ENCODE results near the gene S100B.

The S100B gene

DNA sequence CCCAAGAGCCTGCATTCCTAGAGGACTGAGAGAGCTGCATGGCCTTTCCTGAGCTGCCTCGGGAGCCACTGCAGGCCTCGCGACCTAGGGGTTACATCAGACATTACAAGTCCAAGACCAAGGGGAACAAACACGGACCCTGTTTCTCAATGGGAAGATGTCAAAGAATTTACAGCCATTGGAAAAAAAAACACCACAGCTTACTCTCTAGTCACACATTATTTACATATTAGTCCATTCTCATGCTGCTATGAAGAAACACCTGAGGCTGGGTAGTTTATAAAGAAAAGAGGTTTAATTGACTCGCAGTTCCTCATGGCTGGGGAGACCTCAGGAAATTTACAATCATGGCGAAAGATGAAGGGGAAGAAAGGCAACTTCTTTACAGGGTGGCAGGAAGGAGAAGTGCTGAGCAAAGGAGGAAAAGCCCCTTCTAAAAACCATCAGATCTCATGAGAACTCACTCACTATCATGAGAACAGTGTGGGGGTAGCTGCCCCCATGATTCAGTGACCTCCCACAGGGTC lies 22.2 kb upstream of the S100B start:
- no peak for DNase-seq

DNA sequence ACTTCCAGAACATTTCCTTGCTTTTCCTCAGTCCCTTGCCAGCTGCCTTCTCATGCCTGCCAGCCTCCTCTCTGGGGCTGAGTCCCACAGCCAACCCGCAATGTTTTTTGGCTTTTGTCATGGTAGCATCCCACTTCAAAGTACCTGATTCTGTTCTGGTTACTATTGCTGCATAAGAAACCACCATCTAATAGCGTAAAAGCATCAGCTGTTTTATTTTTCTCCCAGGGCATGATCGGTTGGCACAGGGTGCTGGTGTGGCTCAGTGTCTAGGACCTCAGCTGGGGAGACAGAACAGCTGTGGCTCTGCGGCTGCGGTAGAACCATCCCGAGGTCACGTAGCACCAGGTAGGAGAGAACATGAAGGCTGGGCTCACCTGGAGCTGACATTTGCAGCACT lies 21.7 kb upstream of the S100B start:
- DNase-seq = no peak

DNA sequence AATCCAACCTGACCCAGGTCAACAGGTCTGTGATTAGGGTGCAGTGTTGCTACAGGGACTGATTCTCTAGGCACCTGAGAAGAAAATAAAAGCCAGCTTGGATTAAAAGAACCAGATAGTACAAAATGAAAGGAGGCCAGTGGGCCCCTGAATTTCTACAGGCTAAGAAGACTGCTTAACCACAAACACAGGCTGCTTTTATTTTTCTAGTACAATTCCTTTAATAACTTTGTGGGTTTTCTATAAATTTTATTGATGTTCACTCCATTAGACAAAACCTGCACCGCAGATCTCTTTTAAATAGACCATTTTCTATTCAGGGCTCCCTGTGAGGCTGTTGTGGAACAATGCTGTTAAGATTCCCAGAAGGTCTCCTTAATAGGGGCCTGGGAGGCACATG lies 20.9 kb upstream of the S100B start:
- no peak for DNase-seq

DNA sequence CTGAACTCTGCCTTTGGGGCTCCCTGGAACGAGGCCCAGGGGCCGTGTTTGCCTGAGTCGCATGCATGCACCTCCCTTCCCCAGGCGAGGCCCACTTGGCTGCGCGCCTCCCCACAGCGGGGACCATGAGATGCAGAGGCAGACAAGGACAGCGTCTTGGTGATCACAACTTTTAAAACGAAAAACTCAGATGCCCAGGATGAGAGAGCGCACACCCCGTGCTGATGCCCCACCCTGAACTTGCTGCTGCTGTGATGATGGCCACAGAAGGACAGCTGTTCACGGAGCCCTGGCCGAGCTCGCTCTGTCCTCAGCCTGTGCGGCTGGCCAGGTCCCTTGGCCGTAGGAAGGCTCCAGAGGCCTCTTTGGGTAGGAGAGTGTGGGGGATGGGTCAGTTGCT lies 19.2 kb upstream of the S100B start:
- DNase-seq = no peak

DNA sequence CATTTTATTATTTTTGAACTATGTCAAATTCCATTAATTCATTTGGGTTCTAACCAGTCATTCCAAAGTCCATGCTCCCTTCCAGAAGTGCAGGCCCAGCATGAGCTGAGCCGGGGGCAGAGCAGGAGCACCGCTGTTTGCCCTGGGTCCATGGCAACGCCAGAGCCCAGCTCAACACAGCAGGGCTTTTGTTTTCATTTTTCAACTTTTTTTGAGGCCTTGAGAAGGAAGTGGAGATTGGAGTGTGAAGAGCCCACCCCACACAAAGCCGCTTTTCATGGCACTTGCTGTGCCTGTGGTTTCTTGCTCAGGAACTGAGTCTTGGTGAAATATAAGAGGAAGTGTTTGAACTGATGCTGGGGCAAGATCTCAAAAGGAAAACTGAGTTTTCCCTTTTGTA lies 17.3 kb upstream of the S100B start:
- DNase-seq = no peak

DNA sequence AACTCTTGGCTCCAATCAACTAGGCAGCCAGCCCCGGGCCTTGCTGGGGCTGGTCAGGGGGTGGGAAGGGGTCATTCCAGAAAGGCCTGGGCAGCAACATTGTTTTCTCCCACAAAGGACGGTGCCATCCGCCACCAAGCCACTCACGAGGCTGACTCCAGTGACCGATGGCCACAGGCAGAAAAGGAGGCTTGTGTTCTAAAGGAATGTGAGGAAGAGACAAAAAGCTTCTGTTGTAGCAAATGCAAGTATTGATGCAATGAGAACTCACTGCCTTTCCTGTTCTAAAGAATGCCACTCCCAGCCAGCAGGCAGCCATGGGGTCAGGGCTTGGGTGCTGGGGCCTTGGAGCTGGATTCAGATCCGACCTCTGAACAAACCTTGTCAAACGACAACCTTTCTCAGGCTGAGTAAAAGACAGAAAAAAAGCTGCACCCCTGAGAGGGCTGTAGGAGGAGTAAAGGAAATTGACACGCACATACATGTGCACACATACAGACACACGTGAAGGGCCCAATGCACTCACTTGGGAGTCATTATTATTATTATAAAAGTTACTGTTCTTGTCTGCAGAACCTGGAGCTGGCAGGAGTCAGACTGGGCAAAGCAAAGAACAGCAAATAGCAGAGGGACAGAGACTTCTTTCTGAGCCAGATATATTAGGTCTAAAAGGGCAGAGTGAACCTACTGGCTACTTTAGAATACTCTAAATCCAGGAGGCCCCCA lies 16.7 kb upstream of the S100B start:
- no peak for DNase-seq

DNA sequence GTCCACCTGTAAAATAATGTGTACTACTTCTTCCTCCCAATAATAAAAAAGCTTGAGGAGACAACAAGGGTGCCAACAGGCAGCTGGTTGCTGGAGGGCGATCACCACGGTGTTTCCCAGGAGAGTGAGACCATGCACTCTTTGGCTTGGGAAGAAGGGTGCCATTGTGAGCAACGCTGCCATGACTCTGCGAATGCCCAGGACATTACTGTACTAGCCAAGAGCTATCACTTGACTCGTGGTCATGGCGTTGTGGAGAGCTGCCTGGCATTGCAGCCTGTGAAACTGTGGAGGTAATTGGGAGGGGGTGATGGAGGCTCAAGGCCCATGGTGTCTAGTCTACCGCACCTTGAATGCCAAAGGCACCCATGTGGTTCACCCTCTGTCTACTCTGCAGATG lies 16.0 kb upstream of the S100B start:
- no peak for DNase-seq

DNA sequence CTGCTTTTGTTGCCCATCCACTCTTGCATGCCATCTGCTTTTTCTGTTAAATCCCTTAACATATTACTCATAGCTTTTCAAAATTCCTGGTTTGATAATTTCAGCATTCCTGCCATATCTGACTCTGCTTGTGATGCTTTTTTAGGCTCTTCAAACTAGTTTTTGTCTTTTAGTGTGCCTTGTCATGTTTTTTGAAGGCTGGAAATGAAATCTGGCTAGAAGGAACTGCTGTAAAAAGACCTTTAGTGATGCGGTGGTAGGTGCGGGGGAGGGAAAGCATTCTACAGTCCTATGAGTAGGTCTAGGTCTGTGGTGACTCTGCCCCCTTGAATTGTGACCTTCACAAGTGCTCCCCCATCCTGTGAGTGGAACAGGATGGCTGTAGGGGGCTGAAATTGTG lies 15.0 kb upstream of the S100B start:
- no peak for DNase-seq

DNA sequence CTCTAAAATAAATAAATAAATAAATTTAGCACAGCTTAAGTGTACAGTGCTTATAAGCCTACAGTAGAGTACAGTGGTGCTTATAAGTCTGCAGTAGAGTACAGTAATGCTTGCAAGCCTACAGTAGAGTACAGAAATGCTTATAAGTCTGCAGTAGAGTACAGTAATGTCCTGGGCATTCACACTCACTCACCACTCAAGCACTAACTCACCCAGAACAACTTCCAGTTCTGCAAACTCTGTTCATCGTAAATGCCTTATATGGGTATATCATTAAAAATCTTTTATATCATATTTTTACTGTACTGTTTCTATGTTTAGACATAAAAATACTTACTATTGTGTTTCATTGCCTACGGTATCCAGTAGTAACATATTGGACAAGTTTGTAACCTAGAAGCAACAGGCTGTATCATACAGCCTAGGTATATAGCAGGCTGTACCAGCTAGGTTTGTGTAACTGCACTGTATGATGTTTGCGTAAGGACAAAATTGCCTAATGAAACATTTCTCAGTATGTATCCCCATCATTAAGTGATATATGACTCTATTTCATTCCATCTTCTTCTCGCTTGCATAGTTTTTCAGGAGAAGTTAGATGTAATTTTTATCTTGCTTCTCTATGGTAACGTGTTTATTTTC lies 14.0 kb upstream of the S100B start:
- DNase-seq = no peak

DNA sequence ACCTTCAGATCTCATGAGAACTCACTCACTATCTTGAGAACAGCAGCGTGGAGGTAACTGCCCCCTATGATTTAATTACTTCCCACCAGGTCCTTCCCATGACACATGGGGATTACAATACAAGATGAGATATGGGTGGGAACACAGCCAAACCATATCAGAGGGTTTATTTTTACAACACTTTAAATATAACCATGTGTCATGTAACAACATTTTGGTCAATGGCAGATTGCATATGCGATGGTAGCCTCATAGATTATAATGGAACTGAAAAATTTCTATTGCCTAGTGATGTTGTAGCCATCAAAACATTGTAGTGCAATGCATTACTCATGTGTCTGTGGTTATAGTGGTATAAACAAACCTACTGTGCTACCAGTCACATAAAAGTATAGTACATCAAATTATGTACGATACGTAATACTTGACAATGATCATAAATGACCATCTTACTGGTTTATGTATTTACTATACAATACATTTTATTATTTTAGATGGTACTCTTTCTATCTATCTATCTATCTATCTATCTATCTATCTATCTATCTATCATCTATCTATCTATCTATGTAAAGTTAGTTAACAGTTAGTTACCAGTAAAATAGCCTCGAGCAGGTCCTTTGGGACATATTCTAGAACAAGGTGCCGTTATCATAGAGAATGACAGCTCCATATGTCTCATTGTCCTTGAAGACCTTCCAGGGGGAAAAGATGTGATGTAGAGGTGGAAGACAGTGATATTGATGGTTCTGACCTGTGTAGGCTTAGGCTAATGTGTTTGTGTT lies 12.6 kb upstream of the S100B start:
- DNase-seq = no peak

DNA sequence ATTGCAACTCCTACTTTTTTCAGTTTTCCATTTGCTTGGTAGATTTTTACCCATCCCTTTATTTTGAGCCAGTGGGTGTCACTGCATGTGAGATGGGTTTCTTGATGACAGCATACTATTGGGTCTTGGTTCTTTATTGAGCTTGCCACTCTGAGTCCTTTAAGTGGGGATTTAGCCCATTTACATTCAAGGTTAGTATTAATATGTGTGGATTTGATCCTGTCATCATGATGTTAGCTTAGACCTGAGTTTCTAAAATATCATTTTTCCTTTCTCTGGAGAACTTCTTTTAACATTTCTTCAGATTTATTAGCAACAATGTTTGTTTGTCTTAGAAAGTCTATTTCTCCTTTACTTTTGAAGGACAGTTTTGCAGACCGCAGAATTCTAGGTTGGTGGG lies 11.8 kb upstream of the S100B start:
- DNase-seq = no peak

DNA sequence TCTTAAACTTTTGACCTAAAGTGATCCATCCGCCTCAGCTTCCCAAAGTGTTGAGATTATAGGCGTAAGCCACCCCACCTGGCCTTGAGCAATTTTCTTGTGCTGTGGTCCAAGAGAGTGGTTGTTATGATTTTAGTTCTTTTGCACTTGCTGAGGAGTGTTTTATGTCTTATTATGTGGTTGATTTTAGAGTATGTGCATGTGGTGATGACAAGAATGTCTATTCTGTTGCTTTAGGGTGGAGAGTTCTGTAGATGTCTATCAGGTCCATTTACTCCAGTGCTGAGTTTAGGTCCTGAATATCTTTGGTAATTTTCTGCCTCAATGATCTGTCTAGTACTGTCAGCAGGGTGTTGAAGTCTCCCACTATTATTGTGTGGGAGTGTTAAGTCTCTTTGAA lies 11.2 kb upstream of the S100B start:
- no peak for DNase-seq

DNA sequence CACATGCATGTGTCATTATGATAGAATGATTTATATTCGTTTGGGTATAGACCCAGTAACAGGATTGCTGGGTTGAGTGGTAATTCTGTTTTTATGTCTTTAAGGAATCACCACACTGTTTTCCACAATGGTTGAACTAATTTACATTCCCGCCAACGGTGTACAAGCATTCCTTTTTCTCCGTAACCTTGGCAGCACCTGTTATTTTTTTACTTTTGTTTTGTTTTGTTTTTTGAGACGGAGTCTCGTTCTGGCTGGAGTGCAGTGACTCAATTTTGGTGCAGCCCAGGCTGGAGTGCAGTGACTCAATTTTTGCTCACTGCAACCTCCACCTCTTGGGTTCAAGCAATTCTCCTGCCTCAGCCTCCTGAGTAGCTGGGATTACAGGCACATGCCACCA lies 8.5 kb upstream of the S100B start:
- DNase-seq = no peak

DNA sequence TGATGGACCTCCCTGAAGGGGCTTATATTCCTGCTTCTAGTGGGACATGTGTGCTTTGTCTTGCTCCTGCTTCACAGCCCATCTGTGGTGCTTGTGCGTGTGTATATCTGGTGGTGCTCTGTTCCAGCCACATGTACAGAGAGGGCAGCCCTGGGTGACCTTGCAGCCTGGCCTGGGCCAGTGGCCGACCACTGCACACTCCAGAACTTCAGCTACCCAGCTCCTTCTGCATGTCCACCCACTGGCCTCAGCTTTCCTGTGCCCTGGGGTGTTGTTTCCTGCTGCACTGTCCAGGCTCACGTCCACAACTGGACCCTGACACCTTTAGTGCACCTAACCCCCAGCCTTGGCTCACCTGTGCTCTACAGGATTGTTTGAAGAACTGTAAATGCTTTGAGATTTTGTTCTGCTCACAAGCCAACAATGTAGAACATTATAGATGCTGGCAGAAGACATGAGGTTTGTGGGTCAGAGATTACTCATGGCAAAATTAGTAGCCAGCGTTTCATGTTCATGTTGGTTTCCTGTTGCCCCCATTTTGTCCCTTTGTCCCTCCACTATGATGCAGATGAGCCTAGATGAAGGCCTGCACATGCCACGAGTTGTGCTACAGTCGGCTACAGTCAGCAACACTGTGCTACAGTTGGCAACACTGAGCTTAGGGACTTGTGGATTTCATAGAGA lies 5.3 kb upstream of the S100B start:
- no peak for DNase-seq

DNA sequence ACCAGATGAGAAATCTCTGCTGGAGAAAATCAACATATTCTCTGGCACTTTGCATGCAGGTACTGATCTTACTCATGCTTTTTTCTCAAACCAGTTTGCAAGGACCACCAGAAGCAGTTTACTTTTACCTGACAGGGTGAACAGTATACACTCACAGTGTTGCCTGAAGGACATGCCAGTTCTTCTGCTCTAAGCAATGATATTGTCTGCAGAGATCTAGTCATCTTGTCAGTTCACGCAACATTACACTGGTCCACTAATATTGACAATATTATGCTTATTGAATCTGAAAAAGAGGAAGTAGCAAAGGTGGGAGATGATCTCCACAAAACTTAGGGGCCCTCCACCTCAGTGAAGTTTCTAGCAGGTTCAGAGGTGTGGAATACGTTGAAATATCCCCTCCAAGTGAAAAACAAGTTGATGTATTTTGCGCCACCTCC lies 3.8 kb upstream of the S100B start:
- no peak for DNase-seq

DNA sequence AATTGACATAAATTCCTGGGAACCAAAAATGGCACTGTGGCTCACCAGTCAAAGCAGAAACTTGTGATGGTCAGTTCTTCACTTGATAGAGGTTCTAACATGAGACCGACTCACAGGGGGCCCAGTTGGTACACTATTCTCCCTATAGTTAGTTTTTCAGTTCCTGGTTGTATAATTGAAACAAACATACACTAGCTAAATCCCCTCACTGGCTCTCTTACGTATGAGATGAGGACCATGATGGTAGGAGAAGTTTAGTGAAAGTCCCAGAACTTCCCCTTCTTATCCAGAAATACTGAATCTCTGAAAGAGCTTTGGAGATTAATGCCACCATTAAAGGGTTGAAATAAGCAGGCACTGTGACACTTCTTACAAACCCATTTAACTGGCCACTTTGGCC lies 2.8 kb upstream of the S100B start:
- no peak for DNase-seq

DNA sequence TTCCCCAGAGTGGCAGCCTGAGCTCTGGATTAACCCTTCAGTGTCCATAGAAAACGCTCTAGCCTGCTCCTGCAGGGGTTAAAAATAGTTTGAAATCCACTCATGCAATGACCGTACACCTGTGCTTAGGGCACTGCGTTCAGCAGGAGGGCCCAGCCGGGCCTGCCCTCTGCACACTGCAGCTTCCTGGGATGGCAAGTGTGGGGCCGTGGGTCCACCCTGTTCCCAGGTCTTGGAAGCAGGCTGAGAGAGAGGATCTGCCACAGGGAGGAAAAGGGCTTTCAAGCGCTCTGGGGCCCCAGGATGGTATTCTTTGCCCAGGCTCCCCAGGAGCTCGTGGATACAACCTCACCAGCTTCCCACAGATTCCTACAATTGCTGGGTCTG lies 1.5 kb upstream of the S100B start:
- DNase-seq = no peak

DNA sequence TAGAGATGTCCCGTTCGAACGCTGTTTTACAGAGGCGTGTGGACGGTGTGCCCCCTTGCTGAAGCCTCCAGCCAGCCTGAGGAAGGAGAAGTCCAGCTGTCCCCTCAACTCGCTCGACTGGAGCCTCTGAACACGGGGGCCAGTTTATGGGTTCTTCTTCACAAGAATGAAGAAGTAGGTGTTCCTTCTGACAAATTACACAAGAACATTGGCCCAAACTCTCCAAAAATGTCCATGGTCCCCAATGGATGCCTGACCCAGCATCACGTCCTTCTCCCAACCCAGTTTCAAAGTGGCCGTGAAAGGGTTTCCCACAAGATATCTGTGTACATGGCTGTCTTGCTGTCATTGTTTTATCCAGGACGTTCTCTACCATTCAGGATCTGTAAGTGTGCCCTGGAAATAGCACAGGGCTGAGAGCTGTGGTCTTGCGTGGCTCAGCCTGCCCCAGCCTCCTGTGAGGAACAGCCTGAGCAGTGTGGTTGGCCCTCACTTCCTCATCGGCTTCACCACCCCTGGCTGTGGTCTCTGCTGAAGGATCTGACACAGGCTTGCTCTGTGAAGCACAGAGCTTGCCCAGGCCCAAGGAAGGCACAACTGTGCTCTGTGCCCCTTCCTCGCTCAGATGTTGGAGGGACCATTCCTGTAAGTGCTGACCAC lies 1.0 kb upstream of the S100B start:
- peak; percentile 24 for DNase-seq

DNA sequence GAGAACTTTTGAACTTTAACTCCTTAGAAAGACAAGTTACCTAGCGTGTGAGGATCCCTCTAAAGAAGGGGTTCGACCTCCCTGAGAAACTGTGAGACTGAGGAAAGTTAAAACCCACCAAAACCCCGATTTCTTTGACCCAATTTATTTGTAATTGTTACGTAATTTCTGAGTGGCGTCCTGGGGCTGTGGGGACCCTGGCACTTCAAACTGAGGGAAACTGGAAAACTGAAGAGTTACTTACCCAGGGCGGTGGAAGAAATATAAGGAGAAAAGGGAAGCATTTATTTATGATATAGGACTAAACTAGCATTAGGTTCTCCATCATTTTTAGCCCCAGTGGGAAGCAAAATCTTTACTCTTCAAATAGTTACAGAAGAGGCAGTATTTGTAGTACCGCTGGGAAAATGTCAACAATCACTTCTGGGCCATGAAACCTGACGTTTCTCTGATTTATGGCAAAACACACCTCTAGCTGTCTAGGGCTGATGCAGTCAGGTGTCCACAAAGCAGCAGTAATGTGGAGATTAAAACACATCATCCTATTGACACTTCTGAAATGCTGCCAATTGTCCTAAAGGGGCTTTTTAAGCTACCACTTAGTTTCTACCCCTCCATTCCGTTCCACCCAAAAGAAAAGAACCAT lies 430 bp downstream of the S100B start:
- DNase-seq = no peak

DNA sequence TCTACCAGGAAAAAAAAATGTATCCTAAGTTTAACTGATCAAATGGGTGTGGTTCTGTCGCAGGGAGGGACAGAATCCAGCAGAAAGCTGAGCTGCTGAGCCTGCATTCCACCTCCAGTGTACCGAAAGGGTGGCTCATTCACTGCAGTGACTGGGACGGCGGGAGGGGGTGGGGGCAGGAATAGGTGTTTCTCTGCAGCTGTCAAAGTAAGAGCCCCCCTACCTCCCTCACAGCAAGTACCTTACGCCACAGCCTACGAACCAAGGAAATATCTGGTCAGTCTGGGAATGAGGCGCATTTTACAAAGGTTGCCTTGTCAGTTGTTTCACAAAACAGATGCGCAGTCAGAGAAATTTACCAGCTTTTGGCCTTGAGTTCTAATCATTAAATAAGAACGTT lies 1.7 kb downstream of the S100B start:
- no peak for DNase-seq

DNA sequence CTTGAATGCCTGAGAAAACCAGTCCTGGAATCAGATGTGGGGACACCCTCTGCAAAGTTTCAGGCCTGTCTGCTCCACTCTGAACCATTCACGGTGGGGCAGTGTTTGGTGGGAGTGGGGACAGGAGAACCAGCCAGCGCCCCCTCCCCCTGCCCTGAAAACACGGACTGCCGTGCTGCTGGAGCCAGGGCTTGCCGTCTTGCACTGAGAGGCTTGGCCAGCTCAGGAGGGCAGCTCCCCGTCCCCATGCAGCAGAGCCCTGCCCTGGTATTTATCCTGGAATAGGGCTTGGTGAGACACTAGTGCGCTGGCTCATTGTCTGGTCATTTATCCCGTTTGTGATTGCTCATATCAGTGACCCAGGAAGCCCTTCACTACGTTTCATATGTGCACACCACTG lies 3.9 kb downstream of the S100B start:
- no peak for DNase-seq

DNA sequence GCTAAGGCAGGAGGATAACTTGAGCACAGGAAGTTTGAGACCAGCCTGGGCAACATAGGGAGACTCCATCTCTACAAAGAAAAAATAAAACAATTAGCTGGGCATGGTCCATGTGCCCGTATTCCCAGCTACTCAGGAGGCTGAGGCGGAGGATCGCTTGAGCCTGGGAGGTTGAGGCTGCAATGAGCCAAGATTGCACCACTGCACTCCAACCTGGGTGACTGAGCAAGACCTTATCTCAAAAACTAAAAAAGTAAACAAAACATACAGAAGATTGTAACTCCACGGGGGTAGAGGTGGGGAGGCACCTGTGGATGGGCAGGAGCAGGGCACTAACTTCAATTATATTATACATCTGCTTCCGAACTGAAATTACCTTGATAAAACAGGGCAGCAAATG lies 4.6 kb downstream of the S100B start:
- DNase-seq = no peak
